RPMI7951 (cell line): ENCODE results near the gene GALK1. TPM values are rescaled to one million over a fixed set of nuclear protein-coding genes. Genes with fewer than 3 reads are reported as not detected.
"Not testable (repeated sequence)": the region's sequence is repeated elsewhere in the genome, so short reads cannot be mapped to it uniquely, and the experiment has no call there.

ENCODE experiments used
- DNase-seq: peaks from one replicate; pipeline ENCODE4 v3.0.0-alpha.2; 2012; ENCODE audit warnings: low read depth
- total RNA-seq: library from RNA; depleted of rRNA; stranded (reverse); fragments of >200 nt; shearing (Covaris generic); gene quantifications from 2 replicates; pipeline ENCODE4 v1.2.3, GENCODE V29; 2014

The GALK1 gene
- total RNA-seq, 1 experiment from 2014 or later = 37.0 TPM

GRCh38 chr17:75784473-75785015, 19.6 kb upstream of the GALK1 start, which contains the start of gene UNK:
Gene UNK, plus strand, starts transcription at chr17:75784806. Its CDS starts 75 bp downstream, at chr17:75784881.
- peak; percentile 99 for DNase-seq

- no peak for DNase-seq
Measured at GRCh38 chr17:75783803-75784472, 18.9 kb upstream of the GALK1 start.

GRCh38 chr17:75783069-75783783, 18.2 kb upstream of the GALK1 start:
- DNase-seq = peak; percentile 55

- no peak for DNase-seq
Measured at GRCh38 chr17:75779987-75780889, 15.2 kb upstream of the GALK1 start.

DNA sequence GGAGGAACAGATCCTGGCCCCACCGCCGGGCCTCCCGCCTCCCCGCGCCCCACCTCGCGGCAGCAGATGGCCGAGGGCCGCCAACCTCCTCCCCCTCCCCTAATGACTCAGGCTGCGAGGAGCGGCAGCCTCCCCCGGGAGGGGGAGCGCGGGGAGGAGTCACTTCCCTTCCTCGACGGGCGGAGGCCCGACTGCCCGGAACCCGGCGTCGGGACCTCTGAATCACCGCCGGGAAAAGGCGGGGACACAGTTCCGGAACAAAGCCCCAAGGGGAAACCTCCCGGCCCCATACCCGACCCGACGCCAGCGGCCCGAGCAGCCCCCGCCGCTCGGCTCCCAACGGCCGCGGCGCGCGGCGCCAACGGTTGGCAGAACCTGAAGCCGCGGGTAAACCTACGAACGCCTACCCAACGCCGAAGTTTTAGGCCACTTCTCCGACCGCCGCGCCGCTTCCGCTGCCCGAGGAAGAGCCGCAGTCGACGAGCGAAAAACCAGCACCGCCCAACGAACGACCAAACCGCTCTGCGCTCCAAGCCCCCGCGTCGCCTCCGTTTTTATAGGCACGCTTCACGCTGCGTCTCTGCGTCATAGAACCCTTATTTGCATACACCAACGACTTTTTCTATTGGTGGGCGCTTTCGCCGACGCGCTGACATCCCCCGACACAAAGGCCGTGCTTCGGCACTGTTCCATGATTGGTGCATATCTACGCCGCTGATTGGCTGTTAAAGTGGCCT, 14.4 kb upstream of the GALK1 start:
- DNase-seq = peak; percentile 99

DNA sequence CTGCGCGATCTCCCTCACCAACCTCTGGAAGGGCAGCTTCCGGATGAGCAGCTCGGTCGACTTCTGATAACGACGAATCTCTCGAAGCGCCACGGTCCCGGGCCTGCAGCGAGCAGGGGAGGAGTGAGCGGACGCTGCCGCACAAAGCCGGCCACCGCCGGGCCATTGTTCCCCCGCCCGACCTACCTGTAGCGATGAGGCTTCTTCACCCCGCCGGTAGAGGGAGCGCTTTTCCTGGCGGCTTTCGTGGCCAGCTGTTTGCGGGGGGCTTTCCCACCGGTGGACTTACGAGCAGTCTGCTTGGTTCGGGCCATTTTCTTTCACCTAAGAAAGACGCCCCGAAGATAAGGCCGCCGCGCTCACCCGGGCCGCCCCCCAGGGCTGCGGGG, 13.9 kb upstream of the GALK1 start:
- no peak for DNase-seq

- not testable (repeated sequence) for DNase-seq
Measured at GRCh38 chr17:75778066-75778860, 13.3 kb upstream of the GALK1 start.

DNA sequence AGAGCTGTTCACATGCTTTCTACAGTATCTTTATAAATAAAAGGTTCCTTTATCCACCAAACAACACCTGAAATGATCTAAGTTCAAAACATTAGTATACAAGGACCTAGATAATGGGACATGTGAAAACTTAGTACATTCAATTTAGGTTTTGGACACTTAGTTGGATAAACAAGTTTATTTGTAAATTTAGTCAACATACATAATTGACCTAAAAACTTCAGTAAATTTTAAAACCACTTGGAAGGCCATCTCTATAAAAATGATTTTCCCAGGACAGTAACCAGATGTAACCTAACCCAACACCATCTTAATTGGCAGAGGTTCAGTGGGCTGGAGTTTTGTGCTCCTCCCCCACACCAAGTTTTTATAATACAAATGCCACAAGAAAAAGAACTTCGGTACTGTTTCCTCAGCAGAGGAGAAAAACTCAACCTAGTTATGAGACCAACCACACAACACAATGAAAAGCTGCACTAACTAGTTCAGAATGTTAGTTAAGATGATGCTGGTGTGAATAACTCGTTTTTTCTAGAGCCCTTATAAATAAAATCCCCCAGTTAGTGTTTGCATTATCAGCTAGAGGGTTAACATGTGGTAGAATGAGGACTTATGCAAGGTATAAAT, 12.4 kb upstream of the GALK1 start:
- DNase-seq = no peak

DNA sequence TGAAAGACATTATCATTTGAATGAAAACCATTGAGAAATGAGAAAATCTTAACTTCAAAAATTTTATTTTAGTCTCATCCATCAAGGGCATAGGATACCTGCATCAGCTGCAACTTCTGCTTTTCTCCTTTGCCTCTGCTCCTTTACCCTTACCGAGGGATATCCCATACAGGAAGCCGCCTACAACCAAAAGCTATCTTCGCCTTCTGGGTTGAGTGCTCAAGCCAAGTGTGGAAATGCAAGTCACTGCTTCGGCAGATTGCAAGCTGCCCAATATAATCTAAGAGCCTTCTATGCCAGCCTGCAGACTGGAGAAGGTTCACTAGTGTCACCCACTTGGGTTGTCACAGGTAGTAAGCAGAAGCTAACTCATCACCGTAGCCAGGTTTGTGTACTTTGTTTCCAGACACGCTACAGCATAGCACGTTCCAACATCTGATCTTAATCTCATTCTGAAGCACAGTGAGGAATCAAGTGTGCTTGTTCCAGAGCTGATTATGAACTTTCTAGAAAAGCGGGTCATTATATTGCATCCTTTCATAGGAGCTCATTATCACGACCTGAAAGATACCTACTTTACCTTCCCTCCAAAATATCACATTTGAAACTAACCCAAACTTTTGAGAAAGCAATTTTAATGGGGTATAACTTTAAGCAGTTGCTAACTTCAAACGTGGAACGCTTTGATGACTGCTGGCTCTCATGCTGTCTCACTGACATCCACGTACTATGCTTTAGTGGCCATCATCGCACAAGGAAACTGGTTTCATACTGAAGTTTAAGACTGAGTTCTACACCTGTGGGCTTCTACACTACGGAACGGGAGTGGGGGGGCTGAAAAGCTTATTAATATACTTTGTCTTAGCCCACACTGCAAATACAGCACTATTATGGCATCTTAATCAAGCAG, 11.6 kb upstream of the GALK1 start:
- no peak for DNase-seq

GRCh38 chr17:75774991-75775668, 10.1 kb upstream of the GALK1 start:
- DNase-seq = peak; percentile 28

DNA sequence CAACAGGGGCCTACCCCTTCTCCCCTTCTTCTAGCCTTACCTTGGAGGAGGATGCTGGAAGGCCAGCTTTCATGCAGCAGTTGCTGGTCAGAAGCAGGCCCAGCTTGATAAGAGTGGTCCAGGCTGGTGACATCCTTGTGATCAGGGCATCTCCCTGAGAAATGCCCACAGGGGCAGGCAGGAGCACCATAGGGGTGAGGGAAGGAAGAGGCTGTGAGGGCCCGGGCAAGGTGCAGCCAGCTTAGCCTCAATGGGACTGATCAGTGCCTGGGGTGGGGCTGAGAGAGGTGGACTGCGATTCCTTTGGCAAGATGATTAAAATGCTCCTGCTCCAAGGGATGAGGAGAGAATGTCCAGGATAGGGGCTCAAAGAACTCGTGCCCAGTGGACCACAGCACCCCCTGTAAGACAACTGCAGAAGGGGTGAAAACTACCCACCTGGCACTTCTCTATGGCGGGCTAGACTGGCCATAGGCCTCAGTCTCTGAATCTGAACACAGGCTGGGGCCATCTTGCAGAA, 9.5 kb upstream of the GALK1 start:
- no peak for DNase-seq

- DNase-seq = no peak
Measured at GRCh38 chr17:75773808-75774470, 8.9 kb upstream of the GALK1 start.

DNA sequence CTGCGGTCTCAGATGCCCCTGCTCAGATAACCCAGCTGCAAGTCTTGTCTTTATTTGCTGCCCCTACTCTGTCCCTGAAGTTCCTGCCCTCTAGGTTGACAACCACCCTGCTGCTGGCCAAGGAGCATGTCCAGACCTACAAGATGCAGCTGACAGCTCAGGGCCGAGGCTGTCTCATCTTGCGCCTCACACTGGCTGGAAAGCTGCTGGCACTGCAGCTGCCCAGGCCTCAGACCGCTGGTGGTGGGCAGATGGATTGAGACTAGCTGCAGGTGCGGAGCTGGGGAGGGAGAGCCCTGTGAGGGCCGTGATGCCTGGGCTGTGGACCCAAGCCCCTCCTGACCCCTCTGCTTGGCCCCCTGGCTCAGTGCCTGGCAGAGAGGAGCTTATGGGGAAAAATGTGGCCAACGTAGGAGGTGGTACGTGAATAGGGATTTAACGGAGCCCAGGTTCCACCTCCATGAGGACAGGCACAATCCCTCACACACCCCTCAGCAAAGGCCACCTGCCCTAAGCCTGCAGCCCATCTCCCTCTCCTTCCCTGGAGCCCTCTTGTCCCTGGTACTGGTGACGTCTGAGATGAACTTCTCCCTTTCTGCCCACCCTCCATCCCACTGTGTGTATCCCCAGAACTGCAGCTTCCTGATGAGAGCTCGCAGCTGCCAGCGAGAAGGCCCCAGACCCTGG, 8.3 kb upstream of the GALK1 start:
- DNase-seq = no peak

- peak; percentile 37 for DNase-seq
Measured at GRCh38 chr17:75771334-75772281, 6.6 kb upstream of the GALK1 start.

GRCh38 chr17:75769536-75769935, 4.5 kb upstream of the GALK1 start:
- no peak for DNase-seq

GRCh38 chr17:75767881-75768280, 2.9 kb upstream of the GALK1 start:
- no peak for DNase-seq
